NCI-H146 treated with DMSO at 0.1 percent for 48 hours (cell line): ENCODE measurements around the gene SYCP2L.
"Not testable (repeated sequence)": the region's sequence is repeated elsewhere in the genome, so short reads cannot be mapped to it uniquely, and the experiment has no call there.

Experiments used
- DNase-seq: peaks from one replicate; lab custom pipeline; 2025; ENCODE audit not compliant: unreplicated experiment; lab: John Stamatoyannopoulos, UW

The SYCP2L gene

DNA sequence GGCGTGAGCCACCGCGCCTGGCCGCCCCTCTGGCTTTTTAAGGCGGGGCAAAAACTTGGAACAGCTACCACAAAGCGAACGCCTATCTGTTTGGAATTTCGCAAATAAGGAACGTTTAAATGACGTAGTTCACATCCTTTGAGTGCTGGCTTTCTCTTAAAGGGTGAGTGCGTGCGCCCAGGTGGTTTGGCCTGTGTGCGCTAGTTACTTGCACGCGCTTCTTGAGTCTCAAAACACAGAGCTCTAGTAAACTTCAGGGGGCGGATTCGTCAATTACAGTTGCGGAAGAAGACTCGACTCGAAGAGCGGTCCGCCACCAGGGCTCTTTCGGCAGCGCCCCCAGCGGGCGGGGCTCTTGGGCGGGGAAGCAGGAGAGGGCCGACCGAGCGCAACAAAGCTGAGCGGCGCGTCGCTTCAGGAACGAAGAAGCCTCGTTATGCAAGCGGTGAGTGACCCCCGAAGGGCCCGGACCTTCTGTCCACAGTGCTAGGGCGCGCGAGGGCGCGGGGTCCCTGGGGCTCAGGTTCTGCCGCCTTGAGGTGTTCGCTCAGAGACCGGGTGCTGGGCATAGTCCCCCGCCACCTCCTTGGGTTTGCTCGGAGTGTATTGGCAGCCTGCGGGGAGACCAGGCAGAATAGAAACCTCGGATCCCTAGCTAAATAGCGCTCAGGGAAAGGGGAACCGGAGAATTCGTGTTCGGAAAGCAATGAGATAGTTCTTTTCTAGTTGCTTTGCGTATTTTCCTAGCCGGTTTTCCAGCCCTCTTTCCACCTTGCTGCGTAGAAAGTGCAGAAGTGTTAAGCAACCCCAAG is at the start of gene SYCP2L:
SYCP2L (plus strand) TSS at position 362 of the 812 bp plus-strand sequence; CDS start at position 437, 75 bp downstream.
- DNase-seq, result peak; percentile 42

DNA sequence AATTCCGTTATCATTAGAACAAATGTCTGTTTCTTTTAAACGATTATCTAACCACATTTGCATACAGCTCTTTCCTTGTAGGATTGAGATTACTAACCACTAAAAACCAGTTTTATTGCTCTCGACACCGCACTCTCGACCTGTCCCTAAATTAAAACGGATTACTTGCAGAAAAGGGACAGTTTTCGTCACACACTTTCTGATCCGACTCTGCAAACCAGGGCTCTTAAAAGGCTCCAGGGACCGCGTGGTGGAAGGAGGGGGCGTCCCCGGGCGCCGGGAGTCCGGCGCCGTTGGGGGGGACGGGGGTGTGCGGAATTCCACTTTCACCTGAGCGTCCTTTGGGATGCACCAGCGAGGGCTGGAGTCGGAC is 49.2 kb upstream of the SYCP2L start:
- no peak for DNase-seq

DNA sequence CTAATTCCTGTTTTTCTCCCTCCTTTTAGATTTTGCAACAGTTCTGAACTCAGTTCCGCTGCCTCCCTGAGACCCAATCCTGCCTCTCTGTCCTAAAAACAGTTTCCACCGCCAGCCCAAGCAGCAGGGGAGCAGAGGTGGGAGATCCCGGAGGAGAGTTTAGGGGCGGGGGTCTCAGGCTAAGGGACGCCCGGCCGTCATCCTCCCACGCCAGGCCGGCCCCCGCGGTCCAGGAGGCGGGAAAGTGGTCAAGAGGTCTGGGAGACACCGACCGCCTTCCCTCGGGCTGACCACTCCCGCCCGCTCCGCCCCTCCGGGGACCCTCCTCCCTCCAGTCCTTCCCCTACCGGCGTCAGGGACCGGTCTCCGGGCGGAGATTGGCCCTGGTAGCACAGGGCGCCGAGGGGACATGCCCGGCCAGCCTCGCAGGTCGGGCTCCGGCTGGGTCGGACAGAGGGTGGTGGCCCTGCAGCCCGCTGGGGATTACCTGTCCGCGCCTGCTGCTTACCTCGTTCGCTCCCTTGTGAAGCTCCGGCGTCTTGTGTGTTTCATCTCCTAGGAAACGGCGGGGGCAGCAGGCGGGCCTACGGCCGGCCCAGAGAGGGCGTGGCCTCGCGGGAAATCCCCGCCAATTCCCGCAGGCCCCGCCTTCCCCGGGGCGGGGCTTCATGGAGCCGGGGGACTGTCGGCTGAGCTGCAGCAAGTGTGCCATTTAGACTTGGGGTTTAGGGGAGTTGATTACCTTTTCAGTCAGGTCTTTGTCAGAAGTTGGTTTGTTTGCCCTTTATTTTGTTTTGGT is 48.7 kb upstream of the SYCP2L start, which contains the start of gene MAK:
MAK (minus strand) TSS at position 545 of the 799 bp plus-strand sequence. CDS start 7,891 bp downstream, outside the sequence.
- DNase-seq, result peak; percentile 95

DNA sequence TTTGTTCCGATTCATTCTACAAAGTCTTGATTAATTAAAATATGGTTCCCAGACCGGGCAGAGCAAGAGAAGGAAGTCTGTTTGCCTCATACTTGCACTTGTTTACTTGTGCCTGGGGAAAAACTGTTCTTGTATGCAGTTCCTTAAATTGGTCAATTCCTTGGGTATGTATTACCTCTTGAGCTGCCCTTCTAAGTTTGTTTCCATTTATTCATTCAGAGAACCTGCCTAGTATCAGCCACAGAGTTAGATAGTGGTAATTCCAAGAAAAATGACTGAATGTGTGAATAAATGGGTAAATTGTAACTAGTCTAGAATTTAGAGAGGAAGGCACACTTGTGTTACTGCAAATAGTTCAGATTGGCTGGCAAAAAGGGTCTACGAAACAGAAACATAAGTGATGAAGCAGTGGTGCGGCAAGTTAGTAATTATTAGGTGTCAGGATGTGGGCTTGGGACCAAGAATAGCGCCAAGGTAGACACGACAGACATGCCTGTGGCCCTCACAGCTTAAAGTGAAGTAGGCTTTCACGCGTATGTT is 48.0 kb upstream of the SYCP2L start:
- DNase-seq, result no peak

DNA sequence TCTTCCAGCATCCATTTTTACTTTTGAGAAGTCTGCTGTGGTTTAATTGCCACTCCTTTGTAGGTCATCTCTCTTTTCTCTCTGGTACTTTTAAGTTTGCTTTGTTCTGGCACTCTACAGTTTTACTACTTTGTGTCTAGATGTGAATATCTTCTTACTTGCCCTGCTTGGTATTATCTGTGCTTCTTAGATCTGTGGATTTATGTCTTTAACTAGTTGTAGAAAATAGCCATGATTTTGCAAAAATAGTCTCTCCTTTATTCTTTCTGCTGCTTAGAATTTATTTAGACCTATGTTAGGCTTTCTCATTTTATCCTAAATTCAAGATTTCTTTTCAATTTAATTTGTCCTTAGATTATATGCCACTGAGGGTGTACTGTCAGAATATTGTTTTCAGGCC is 43.3 kb upstream of the SYCP2L start:
- DNase-seq, result no peak

DNA sequence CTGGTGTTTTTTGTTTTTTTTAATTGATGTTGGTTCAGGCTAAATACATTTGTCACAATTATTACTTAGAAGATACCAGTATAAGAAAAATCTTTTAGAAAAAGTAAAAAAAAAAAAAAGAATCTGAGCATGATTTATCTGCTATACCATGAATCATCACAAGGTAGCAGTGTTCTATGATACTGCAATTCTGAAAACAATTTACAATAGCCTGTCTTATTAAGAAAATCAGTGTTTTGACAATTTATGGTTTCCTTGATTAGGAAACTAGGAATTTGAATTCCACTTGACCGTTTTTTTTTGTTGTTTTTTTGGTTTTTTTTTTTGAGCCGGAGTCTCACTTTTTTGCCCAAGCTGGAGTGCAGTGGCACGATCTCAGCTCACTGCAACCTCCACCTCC is 39.2 kb upstream of the SYCP2L start:
- DNase-seq, result no peak

DNA sequence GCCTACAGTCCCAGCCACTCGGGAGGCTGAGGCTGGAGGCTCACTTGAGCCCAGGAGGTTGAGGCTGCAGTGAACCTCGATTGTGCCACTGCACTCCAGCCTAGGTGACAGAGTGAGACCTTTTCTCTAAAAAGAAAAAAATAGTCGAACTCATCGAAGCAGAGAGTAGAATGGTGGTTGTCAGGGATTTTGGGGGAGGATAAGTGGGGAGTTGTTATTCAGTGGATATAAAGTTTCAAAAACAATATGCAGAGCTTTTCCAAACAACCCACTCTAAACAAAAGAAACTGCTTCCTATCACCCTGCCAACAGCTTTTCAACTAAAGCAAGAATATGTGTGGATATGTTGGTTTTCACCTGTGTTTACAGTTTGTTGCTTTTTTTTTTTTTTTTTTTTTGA is 37.0 kb upstream of the SYCP2L start:
- DNase-seq, result no peak

DNA sequence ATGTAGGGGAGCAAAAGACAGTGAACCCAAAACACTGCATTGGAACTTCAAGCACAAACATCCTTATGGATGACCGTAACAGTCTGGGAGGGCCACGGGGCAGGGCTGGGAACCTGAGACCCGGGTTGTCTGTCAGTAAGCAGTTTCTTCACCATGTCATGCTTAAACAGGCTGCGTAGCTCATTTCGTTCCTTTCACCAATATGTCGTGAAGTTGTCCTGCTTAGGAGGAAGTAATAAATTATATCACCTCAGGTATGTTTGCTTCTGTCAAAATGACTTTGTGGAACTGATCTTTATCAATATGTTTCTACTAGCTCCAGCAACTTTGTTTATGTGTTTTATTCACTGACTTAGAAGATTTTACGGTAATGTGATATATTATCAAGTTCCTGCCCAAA is 36.1 kb upstream of the SYCP2L start:
- DNase-seq, result no peak

DNA sequence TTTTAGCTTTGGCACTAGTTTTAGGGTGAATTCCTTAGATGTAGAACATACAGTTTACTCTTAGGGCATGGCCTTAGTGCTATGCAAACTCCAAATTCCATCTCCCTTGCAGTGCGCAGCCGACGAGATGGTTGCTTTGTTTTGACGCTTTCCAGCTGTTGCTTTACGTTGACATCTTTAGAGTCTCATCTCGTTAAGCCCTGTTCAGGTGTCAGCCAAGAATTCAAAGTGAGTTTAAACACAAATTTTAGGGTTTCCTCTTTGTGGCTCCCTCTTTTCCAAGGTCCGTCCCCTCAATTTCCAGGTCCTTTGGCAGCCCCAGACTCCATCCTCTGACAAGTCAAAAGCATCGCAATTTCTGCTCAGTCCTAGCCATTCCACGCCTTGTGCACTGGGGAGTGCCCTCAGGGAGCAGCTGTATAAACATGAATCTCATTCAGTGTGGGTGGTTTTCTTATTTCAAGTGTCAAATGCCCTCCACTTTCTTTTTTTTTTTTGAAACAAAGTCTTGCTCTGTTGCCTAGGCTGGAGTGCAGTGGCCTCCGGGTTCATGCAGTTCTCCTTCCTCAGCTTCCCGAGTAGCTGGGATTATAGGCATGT is 34.4 kb upstream of the SYCP2L start:
- no peak for DNase-seq

DNA sequence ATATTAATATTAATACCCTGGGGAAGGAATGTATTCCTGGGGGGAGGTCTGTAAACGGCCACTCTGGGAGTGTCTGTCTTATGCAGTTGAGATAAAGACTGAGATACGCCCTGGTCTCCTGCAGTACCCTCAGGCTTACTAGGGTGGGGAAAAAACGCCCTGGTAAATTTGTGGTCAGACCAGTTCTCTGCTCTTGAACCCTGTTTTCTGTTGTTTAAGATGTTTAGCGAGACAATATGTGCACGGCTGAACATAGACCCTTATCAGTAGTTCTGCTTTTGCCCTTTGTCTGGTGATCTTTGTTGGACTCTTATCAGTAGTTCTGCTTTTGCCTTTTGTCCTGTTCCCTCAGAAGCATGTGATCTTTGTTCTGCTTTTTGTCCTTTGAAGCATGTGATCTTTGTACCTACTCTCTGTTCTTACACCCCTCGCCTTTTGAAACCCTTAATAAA is 33.0 kb upstream of the SYCP2L start:
- DNase-seq, result not testable (repeated sequence)

DNA sequence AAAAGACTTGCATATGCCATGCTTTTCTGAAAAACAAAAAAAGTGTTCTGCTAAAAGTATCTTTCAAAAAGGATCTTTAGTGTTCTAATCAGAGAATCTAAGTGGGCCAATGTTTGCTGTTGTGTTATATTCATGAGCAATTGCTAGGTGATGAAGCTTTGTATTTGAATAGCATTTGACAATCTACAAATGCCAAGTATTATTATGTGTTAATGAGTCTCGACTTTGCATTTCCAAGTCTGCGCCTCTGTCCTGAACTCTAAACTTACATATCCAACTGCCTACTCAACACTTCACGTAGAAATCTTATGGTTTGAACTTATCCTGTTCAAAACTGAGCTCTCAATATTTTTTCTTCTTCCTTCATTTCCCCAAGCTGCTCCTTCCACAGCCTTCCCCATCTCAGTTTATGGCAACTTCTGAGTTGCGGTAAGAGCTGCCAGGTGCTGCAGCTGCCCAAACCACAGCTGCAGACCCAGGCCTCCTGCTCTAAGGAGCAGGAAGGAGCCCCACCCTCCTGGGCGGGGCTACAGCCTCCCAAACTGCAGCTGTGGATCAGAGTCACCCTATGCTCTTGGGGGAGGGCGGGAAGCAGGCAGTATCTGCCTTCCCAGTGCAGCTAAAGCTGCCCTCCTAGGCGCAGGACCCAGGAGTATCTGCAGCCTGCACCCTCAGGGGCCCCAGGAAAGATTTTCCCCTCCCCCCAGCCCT is 31.8 kb upstream of the SYCP2L start:
- DNase-seq, result no peak

DNA sequence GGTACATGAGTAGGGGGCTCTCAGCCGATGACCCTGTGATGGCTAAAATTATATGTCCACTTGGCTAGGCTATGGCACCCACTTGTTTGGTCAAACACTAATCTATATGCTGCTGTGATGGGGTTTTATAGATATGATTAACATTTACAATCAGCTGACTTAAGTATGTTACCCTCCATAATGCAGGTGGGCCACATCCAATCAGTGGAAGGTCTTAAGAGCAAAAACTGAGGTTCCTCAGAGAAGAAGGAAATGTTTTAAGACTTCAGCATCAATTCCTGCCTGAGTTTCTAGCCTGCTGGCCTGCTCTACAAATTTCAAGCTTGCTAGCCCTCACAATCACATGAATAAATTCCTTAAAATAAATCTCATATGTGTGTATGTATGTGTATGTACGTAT is 29.6 kb upstream of the SYCP2L start:
- no peak for DNase-seq

DNA sequence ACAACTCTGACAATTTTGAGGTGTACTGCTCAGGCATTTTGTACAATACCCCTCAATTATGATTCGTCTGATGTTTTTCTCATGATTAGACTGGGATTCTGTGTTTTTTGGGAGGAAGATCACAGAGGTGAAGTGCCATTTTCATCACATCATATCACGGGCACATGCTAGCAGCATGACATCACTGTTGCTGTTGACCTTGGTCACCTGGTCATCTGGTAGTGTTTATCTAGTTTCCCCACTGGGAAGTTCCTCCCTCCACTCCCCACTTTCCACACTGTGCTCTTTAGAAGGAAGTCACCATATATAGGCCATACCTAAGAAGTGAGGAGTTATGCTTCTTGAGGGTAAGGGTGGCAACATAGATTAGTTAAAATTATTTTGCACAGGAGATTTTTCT is 25.8 kb upstream of the SYCP2L start:
- no peak for DNase-seq

DNA sequence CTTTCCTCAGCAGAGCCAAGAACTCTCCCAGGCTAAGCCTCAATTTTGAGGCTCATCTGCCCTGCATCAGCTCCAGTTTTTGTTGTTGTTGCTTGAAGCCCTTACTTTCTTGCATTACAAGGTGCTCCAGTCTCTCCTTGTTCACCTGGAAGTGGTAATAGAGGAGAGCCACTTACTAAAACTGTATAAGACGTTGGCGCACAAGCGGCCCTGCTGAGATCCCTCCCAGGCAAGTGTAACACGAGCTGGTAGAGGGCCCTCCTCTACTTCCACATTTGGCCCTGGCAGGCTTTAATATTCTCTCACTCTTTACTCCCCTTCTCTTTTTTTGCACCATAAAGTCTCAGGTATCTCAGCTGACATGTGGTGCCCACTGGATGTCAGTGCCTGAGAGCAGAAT is 24.5 kb upstream of the SYCP2L start:
- DNase-seq, result no peak

DNA sequence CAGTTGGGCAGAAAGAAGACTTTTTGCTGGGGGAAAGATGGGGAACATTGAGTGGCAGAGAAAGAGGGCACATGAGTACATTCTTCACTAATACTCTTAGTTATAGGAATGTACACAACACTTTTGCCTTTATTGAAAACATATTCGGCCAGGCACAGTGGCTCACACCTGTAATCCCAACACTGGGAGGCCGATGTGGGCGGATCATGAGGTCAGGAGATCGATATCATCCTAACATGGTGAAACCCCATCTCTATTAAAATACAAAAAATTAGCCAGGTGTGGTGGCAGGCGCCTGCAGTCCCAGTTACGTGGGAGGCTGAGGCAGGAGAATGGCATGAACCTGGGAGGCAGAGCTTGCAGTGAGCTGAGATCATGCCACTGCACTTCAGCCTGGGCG is 23.8 kb upstream of the SYCP2L start:
- not testable (repeated sequence) for DNase-seq

DNA sequence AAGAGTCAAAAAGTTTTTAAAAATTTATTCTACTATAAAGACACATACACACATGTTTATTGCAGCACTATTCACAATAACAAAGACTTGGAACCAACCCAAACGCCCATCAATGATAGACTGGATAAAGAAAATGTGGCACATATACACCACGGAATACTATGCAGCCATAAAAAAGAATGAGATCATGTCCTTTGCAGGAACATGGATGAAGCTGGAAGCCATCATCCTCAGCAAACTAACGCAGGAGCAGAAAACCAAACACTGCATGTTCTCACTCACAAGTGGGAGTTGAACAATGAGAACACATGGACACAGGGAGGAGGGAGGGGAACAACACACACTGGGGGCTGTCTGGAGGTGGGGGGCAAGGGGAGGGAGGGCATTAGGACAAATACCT is 20.1 kb upstream of the SYCP2L start:
- not testable (repeated sequence) for DNase-seq

DNA sequence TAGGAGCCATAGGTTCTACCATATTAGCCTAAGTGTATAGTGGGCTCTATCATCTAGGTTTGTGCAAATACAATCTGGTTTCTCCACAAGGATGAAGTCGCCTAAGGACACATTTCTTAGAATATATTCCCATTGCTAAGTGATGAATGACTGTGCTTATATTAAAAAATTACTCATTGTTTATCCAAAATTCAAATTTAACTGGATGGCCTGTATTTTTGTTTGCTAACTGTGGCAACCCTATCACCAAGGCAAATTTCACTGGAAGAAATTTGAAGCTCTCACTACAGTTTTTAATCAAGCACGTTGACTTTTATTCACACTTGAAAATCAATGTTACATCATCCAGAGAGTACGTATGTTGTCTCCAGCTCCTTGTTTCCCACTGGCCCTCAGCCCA is 18.9 kb upstream of the SYCP2L start:
- no peak for DNase-seq

DNA sequence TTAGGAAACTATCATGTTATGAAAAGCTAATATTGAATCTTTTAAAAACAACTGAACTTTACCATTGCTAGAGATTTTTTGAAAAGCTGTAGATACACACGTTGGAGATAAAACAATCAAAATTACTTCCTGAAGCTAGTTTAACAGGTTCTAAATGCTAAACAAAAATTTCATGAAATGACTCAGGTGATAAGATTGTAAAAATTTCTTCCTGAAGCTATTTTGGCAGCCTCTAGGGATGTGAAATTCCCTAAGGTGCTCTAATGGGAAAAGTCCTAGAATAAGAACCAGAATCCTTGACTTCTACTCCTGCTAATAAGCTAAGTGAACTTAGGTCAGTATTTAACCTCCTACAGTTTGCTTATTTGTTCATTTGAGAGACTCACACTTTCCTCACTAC is 13.5 kb upstream of the SYCP2L start:
- no peak for DNase-seq

DNA sequence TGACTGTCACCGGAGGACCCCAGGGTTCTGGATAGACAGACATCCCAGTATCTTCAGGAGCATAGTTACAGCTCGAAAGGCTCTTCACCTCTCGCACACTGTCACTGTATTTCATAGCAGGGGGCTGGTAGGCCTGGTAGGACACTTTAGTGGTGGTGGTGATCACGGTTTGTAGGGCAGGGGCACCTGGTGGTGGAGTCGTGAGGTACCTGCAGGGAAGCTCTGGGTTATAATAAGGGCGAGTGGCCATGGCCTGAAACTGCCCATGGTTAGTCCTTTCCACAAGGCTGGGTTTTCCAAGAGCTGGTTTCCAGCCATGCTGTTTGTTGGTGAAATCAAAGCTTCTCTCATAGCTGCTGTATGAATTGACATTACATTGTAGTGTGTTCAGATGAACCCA is 12.6 kb upstream of the SYCP2L start:
- DNase-seq, result no peak

DNA sequence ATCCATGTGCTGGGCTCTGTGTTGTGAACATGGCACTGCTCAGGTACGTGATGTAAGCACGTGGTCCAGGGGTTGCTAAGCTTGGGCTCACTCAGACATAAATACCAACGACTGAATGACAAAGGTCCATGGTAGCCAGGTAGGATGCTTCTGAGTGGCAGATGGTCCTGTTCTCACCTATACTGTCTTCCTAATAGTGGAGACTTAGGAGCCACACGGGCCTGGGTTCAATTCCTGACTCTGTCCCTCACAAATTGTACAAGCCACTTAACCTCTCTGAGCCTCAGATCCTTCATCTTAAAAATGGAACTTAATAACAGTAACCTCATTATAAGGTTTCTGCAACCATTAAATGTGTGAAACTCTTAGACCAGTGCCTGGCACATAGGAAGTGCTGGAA is 11.8 kb upstream of the SYCP2L start:
- no peak for DNase-seq

DNA sequence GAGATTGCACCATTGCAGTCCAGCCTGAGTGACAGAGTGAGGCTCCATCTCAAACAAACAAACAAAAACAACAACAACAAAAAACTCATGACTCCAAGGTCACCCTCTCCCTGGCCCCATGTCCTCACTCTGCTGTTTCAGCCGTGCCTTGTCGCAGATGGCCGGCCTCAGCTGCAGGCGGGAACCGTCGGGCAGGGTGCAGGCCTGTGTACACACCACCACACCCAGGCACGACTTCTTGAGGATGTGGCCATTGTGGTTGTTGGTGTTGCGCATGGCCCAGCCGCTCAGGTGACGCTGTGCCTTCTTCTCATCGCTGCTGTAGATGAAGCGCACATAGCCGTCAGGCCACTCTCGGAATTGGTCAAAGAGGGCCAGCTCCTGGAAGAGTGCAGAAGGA is 9.8 kb upstream of the SYCP2L start:
- DNase-seq, result no peak
